Nephron (organoid): ENCODE data around the gene ZNF280D.

Source experiments
- H3K27ac Mint-ChIP-seq, 3 experiments: 2 replicates each; pipeline ENCODE4 v1.8.0; 2020; ENCODE audit warnings: mixed read lengths in 3 of 3, mild to moderate bottlenecking in 2 of 3, moderate library complexity in 1 of 3
- H3K27me3 Mint-ChIP-seq: 2 replicates; pipeline ENCODE4 v1.8.0; 2021; ENCODE audit warnings: low read depth, mild to moderate bottlenecking, moderate library complexity, mixed read lengths
- H3K36me3 Mint-ChIP-seq: 2 replicates; pipeline ENCODE4 v1.8.0; 2020; ENCODE audit warnings: low read depth, mixed read lengths
- H3K4me1 Mint-ChIP-seq: 2 replicates; pipeline ENCODE4 v1.8.0; 2020; ENCODE audit warnings: mixed read lengths
- H3K4me3 Mint-ChIP-seq, 3 experiments: 2 replicates each; pipeline ENCODE4 v1.8.0; 2020; ENCODE audit warnings: mild to moderate bottlenecking in 3 of 3, mixed read lengths in 3 of 3, moderate library complexity in 2 of 3
- H3K9me3 Mint-ChIP-seq: 2 replicates; pipeline ENCODE4 v1.8.0; 2020; ENCODE audit warnings: mixed read lengths
- TF ChIP-seq, protein P1 (sequence below), 3 experiments: fragments of 200-600 bp; sonication (generic); IDR thresholded peaks; one replicate each; pipeline ENCODE4 v1.5.0; 2021; ENCODE audit warnings: antibody characterized with exemption in 3 of 3; ENCODE audit not compliant: unreplicated experiment in 3 of 3

ZNF280D gene

GRCh38 chr15:56640549-56640948, 92.8 kb downstream of the ZNF280D start:
- no peaks in the 10 kb centered on the region for H3K36me3 Mint-ChIP-seq
- H3K27ac Mint-ChIP-seq, result no peak overlapping the region

DNA sequence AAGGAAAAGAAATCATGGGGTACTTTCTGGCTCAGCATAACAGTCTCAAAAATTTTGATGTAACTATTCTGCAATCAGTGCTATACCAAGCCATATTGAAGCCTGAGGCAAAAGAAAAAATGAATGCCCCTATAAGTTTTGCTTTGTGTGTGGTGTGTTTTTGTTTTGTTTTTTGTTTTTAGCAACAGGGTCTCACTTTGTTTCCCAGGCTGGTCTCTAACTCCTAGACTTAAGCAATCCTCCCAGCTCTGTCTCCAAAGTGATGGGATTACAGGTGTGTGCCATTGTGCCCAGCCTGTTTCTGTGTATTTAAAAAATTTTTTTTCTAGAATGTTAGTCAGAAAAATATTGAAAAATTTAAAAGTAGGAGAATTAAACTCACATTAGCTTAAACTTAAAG, 93.2 kb downstream of the ZNF280D start:
- H3K36me3 Mint-ChIP-seq, result no peaks in the 10 kb centered on the region
- no peak overlapping the region for H3K4me3 Mint-ChIP-seq
- no peak overlapping the region for H3K27ac Mint-ChIP-seq
- H3K4me1 Mint-ChIP-seq, result no peaks in the 10 kb centered on the region
- TF ChIP-seq, protein P1, sequence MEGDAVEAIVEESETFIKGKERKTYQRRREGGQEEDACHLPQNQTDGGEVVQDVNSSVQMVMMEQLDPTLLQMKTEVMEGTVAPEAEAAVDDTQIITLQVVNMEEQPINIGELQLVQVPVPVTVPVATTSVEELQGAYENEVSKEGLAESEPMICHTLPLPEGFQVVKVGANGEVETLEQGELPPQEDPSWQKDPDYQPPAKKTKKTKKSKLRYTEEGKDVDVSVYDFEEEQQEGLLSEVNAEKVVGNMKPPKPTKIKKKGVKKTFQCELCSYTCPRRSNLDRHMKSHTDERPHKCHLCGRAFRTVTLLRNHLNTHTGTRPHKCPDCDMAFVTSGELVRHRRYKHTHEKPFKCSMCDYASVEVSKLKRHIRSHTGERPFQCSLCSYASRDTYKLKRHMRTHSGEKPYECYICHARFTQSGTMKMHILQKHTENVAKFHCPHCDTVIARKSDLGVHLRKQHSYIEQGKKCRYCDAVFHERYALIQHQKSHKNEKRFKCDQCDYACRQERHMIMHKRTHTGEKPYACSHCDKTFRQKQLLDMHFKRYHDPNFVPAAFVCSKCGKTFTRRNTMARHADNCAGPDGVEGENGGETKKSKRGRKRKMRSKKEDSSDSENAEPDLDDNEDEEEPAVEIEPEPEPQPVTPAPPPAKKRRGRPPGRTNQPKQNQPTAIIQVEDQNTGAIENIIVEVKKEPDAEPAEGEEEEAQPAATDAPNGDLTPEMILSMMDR (IDR thresholded peaks at IDR 0.05; ENCODE audit: unreplicated experiment in 3 of 3), result no peak
- no peaks in the 10 kb centered on the region for H3K27me3 Mint-ChIP-seq
- no peaks in the 10 kb centered on the region for H3K9me3 Mint-ChIP-seq

More at GRCh38 chr15:56640549-56640948, 92.8 kb downstream of the ZNF280D start:
- TF ChIP-seq, protein P1 (IDR thresholded peaks at IDR 0.05; ENCODE audit: unreplicated experiment in 3 of 3), result no peak
- Mint-ChIP-seq H3K4me1 (no peaks in the 10 kb centered on the region), H3K9me3 (no peaks in the 10 kb centered on the region), H3K4me3 (no peak overlapping the region), H3K27me3 (no peaks in the 10 kb centered on the region)

DNA sequence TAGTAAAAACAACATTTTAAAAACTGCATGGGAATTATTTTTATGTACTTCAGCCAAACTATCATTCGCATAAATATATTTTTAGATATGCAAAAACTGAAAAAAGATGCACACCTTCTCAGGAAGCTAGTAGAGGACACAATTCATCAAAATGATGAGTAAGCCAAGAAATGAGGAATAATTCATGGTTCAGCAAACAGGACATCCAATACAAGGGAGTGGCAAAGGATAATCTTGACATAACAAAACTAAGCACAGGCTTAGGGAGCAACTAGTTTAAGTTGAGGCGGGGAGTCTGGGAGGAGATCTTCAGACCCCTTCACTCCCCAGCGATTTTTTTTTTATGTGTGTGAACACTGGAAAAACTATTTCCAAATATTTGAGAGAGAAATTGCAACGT, 93.7 kb downstream of the ZNF280D start:
- H3K4me1 Mint-ChIP-seq, result no peaks in the 10 kb centered on the region
- H3K9me3 Mint-ChIP-seq, result no peaks in the 10 kb centered on the region
- no peak overlapping the region for H3K4me3 Mint-ChIP-seq
- TF ChIP-seq, protein P1 (IDR thresholded peaks at IDR 0.05; ENCODE audit: unreplicated experiment in 3 of 3), result no peak
- no peaks in the 10 kb centered on the region for H3K27me3 Mint-ChIP-seq
- no peak overlapping the region for H3K27ac Mint-ChIP-seq
- H3K36me3 Mint-ChIP-seq, result no peaks in the 10 kb centered on the region

DNA sequence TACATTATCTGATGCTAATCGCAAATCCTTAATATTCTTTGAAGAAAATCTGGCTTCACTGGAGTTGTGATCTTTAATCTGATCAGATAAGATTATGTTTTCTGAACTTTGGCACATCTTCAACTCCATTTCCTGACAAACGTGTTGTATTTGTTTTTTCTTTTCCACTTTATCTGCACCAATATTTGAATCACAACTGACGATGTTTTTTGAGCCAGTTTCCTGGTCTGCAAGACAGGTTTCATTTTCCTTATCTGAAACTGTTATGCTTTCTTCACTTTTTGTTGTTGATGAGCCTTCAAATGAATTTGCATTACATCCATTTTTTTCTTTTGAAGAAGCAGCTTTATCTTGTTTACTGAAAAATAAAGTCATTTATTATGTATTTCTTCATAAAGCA, 101.5 kb downstream of the ZNF280D start:
- no peaks in the 10 kb centered on the region for H3K4me1 Mint-ChIP-seq
- no peaks in the 10 kb centered on the region for H3K9me3 Mint-ChIP-seq
- H3K4me3 Mint-ChIP-seq, result no peak overlapping the region
- no peak overlapping the region for H3K27ac Mint-ChIP-seq
- H3K36me3 Mint-ChIP-seq, result no peaks in the 10 kb centered on the region
- H3K27me3 Mint-ChIP-seq, result no peaks in the 10 kb centered on the region
- TF ChIP-seq, protein P1 (IDR thresholded peaks at IDR 0.05; ENCODE audit: unreplicated experiment in 3 of 3), result no peak

DNA sequence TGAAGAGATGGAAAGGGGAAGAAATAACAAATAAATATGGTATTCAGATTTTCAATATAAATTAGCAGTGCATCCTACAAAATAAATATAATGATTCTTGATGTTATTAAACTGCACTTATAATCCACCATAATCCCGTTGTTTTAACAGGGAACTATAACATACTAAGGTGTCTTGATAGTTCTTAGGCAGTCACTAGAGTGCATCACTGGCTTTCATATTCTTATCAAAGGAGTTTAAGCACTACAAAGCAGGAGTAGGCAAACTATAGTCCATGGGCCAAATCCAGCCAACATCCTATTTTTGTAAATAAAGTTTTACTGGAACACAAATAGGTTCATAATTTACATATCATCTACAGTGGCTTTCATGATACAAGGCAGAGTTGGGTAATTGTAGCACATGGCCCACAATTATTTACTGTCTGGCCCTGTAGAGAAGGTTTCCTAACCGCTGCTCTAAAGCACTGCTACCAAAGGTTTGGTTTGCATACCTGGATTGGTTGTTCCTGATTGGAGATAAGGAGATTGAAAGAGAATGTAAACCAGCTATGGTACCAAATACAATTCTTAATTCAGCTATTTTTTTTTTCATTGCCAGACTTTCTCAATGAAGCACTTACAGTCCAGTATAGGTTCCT, 104.3 kb downstream of the ZNF280D start:
- Mint-ChIP-seq H3K27me3 (no peaks in the 10 kb centered on the region), H3K4me3 (no peak overlapping the region), H3K4me1 (no peaks in the 10 kb centered on the region), H3K9me3 (no peaks in the 10 kb centered on the region), H3K27ac (no peak overlapping the region), H3K36me3 (no peaks in the 10 kb centered on the region)
- TF ChIP-seq, protein P1 (IDR thresholded peaks at IDR 0.05; ENCODE audit: unreplicated experiment in 3 of 3), result no peak

- Mint-ChIP-seq H3K4me1 (no peaks in the 10 kb centered on the region), H3K4me3 (no peak overlapping the region), H3K36me3 (no peaks in the 10 kb centered on the region), H3K9me3 (peaks cover 7% of the 10 kb centered on the region), H3K27ac (no peak overlapping the region), H3K27me3 (no peaks in the 10 kb centered on the region)
- TF ChIP-seq, protein P1 (IDR thresholded peaks at IDR 0.05; ENCODE audit: unreplicated experiment in 3 of 3), result no peak
These were observed 113.4 kb downstream of the ZNF280D start for GRCh38 chr15:56619887-56620286.
